ENCODE results near the gene F10. TPM values are rescaled to one million over a fixed set of nuclear protein-coding genes. Genes with fewer than 3 reads are reported as not detected.
A peak's percentile ranks its signal among the peaks of the same experiment; 100 is the strongest.
"Not testable (repeated sequence)": the region's sequence is repeated elsewhere in the genome, so short reads cannot be mapped to it uniquely, and the experiment has no call there.

The F10 gene
- total and polyA plus RNA-seq, 4 donors = 3.2 to 19.9 (median 5.4) TPM

GRCh38 chr13:113078902-113079780 lies 43.5 kb upstream of the F10 start:
- DNase-seq (ENCODE audit: low read depth in 4 of 6, low spot score in 6 of 6) = peak in 2 of 6 donors; percentile 18 to 54

DNA sequence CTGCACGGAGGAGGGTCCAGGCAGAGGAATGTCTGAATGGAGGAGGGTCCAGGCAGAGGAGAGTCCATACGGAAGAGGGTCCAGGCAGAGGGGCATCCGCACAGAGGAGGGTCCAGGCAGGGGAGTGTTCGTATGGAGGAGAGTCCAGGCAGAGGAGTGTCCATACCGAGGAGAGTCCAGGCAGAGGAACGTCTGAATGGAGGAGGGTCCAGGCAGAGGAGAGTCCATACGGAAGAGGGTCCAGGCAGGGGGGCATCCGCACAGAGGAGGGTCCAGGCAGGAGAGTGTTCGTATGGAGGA lies 42.9 kb upstream of the F10 start:
- peaks cover 90% of the 10 kb centered on the region for H3K36me3 ChIP-seq (ENCODE audit: control insufficient read depth, insufficient read depth, low read length)
- WGBS (ENCODE audit: insufficient coverage) = 63% methylated on average over 5 of the region's 9 CpGs
- not testable (repeated sequence) for H3K9me3 ChIP-seq (ENCODE audit: control insufficient read depth, insufficient read depth, low read length); DNase-seq (ENCODE audit: low read depth in 4 of 6, low spot score in 6 of 6); H3K4me3 ChIP-seq (ENCODE audit: low read depth, low read length); H3K27me3 ChIP-seq (ENCODE audit: control insufficient read depth, insufficient read depth, low read length); H3K27ac ChIP-seq (ENCODE audit: low read depth, low read length)
- peaks cover 27% of the 10 kb centered on the region for H3K4me1 ChIP-seq (ENCODE audit: control insufficient read depth, insufficient read depth, low read length)

More at GRCh38 chr13:113078902-113079780, 43.5 kb upstream of the F10 start:
- WGBS (ENCODE audit: insufficient coverage) = 79% methylated on average over 23 of the region's 27 CpGs
- H3K27me3 ChIP-seq (ENCODE audit: control insufficient read depth, insufficient read depth, low read length) = no peaks in the 10 kb centered on the region
- H3K4me1 ChIP-seq (ENCODE audit: control insufficient read depth, insufficient read depth, low read length) = peaks cover 27% of the 10 kb centered on the region
- no peak overlapping the region for H3K4me3 ChIP-seq (ENCODE audit: low read depth, low read length)
- no peak overlapping the region for H3K27ac ChIP-seq (ENCODE audit: low read depth, low read length)
- peaks cover 92% of the 10 kb centered on the region for H3K36me3 ChIP-seq (ENCODE audit: control insufficient read depth, insufficient read depth, low read length)
- no peaks in the 10 kb centered on the region for H3K9me3 ChIP-seq (ENCODE audit: control insufficient read depth, insufficient read depth, low read length)

DNA sequence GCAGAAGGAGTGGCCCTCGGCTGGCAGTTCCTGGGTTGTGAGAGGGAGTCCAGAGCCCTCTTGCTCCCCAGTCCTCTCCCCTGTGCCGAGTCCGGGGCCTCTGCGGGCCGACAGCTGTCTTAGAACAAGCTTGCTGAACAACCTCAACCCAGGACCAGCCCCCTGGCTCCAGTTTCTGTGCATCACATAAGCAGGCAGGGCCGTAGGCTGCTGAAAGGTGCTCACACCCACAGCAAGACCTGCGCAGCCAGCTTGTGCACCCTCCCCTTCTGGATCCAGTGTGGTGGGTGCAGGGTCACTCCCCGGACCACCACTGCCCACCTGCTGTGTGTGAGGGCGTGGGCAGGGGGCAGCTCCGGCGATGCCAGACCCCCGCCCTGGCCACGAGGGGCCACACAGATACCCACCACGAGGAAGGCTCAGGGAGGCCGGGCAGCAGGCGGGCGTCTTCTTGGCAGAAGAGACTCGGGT lies 42.2 kb upstream of the F10 start:
- Histone ChIP-seq H3K4me3 (ENCODE audit: low read depth, low read length) (no peak overlapping the region), H3K27ac (ENCODE audit: low read depth, low read length) (no peak overlapping the region), H3K9me3 (ENCODE audit: control insufficient read depth, insufficient read depth, low read length) (no peaks in the 10 kb centered on the region), H3K27me3 (ENCODE audit: control insufficient read depth, insufficient read depth, low read length) (no peaks in the 10 kb centered on the region), H3K36me3 (ENCODE audit: control insufficient read depth, insufficient read depth, low read length) (peaks cover 90% of the 10 kb centered on the region), H3K4me1 (ENCODE audit: control insufficient read depth, insufficient read depth, low read length) (peaks cover 27% of the 10 kb centered on the region)
- DNase-seq (ENCODE audit: low read depth in 4 of 6, low spot score in 6 of 6) = no peak
- WGBS (ENCODE audit: insufficient coverage) = 86% methylated on average over 18 of the region's 18 CpGs

GRCh38 chr13:113080901-113081521 lies 41.6 kb upstream of the F10 start:
- H3K4me3 ChIP-seq (ENCODE audit: low read depth, low read length) = no peak overlapping the region
- DNase-seq (ENCODE audit: low read depth in 4 of 6, low spot score in 6 of 6) = no peak
- 82% methylated on average over 21 of the region's 25 CpGs for WGBS (ENCODE audit: insufficient coverage)
- H3K9me3 ChIP-seq (ENCODE audit: control insufficient read depth, insufficient read depth, low read length) = no peaks in the 10 kb centered on the region
- no peak overlapping the region for H3K27ac ChIP-seq (ENCODE audit: low read depth, low read length)
- peaks cover 27% of the 10 kb centered on the region for H3K4me1 ChIP-seq (ENCODE audit: control insufficient read depth, insufficient read depth, low read length)
- peaks cover 90% of the 10 kb centered on the region for H3K36me3 ChIP-seq (ENCODE audit: control insufficient read depth, insufficient read depth, low read length)
- no peaks in the 10 kb centered on the region for H3K27me3 ChIP-seq (ENCODE audit: control insufficient read depth, insufficient read depth, low read length)

- Histone ChIP-seq H3K27me3 (ENCODE audit: control insufficient read depth, insufficient read depth, low read length) (no peaks in the 10 kb centered on the region), H3K27ac (ENCODE audit: low read depth, low read length) (no peak overlapping the region), H3K9me3 (ENCODE audit: control insufficient read depth, insufficient read depth, low read length) (no peaks in the 10 kb centered on the region), H3K36me3 (ENCODE audit: control insufficient read depth, insufficient read depth, low read length) (peaks cover 91% of the 10 kb centered on the region), H3K4me1 (ENCODE audit: control insufficient read depth, insufficient read depth, low read length) (peaks cover 27% of the 10 kb centered on the region), H3K4me3 (ENCODE audit: low read depth, low read length) (no peak overlapping the region)
- WGBS (ENCODE audit: insufficient coverage) = 87% methylated on average over 19 of the region's 26 CpGs
- no peak for DNase-seq (ENCODE audit: low read depth in 4 of 6, low spot score in 6 of 6)
Measured at GRCh38 chr13:113082198-113083021, 40.2 kb upstream of the F10 start.

DNA sequence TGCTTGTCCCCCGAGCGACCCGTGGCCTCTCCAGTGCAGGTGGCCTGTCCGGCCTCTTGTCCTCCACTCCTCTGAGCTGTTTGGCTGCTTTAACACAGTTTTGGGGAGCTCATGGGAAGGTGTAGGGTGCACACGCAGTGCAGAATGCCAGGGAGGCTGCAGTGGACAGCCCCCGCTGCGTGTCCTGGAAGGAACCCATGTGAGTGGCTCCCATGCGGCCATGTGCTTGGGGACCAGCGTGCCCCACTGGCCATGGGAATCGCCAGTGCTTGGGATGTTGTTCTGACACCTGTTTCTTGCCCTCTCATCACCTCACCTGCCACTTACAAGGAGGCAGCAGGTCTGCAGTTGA lies 39.6 kb upstream of the F10 start:
- no peak for DNase-seq (ENCODE audit: low read depth in 4 of 6, low spot score in 6 of 6)
- H3K27ac ChIP-seq (ENCODE audit: low read depth, low read length) = no peak overlapping the region

GRCh38 chr13:113083402-113084061 lies 39.1 kb upstream of the F10 start:
- Histone ChIP-seq H3K27me3 (ENCODE audit: control insufficient read depth, insufficient read depth, low read length) (no peaks in the 10 kb centered on the region), H3K4me3 (ENCODE audit: low read depth, low read length) (no peak overlapping the region), H3K4me1 (ENCODE audit: control insufficient read depth, insufficient read depth, low read length) (peaks cover 21% of the 10 kb centered on the region), H3K36me3 (ENCODE audit: control insufficient read depth, insufficient read depth, low read length) (peaks cover 91% of the 10 kb centered on the region), H3K9me3 (ENCODE audit: control insufficient read depth, insufficient read depth, low read length) (no peaks in the 10 kb centered on the region), H3K27ac (ENCODE audit: low read depth, low read length) (no peak overlapping the region)
- DNase-seq (ENCODE audit: low read depth in 4 of 6, low spot score in 6 of 6) = peak in 2 of 6 donors; percentile 18 to 70
- 50% methylated on average over 14 of the region's 18 CpGs for WGBS (ENCODE audit: insufficient coverage)

More for the DNA sequence above, 39.6 kb upstream of the F10 start:
- H3K4me1 ChIP-seq (ENCODE audit: control insufficient read depth, insufficient read depth, low read length) = peaks cover 27% of the 10 kb centered on the region
- no peak overlapping the region for H3K4me3 ChIP-seq (ENCODE audit: low read depth, low read length)
- peaks cover 91% of the 10 kb centered on the region for H3K36me3 ChIP-seq (ENCODE audit: control insufficient read depth, insufficient read depth, low read length)
- no peaks in the 10 kb centered on the region for H3K27me3 ChIP-seq (ENCODE audit: control insufficient read depth, insufficient read depth, low read length)
- no peaks in the 10 kb centered on the region for H3K9me3 ChIP-seq (ENCODE audit: control insufficient read depth, insufficient read depth, low read length)
- 96% methylated on average over 10 of the region's 10 CpGs for WGBS (ENCODE audit: insufficient coverage)

DNA sequence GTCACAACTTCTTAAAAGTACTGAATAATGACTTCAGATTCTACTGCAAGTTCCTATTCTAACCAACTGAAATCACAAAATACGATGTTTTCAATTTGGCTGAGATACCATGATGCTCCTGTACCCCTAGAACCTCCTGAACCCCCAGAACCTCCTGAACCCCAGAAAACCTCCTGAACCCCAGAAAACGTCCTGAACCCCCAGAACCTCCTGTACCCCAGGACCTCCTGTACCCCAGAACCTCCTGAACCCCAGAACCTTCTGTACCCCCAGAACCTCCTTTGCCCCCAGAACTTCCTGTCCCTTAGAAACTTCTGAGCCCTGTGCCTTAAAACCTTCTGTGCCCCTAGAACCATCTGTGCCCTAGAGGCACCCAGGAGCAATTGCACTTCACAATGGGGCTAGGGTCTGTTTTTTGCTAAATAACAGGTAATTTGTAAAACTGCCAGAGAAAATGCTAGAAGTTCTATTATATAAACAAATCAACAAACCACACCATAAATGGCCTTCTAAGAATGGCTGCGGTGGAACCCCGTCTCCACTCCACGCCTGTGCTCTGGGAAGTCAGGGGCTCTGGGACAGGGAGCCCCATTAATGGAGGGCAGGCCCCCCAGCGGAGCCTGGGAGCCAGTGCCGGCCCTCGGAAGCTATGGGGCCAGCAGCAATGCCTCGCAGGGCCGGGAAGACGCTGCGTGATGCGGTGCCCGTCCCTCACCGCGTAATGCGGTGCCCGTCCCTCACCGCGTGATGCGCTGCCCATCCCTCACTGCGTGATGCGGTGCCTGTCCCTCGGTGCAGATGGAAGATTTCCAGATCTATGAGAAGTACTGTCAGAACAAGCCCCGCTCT lies 38.3 kb upstream of the F10 start:
- H3K9me3 ChIP-seq (ENCODE audit: control insufficient read depth, insufficient read depth, low read length) = no peaks in the 10 kb centered on the region
- peaks cover 14% of the 10 kb centered on the region for H3K4me1 ChIP-seq (ENCODE audit: control insufficient read depth, insufficient read depth, low read length)
- no peak for DNase-seq (ENCODE audit: low read depth in 4 of 6, low spot score in 6 of 6)
- WGBS (ENCODE audit: insufficient coverage) = 94% methylated on average over 24 of the region's 25 CpGs
- no peaks in the 10 kb centered on the region for H3K27me3 ChIP-seq (ENCODE audit: control insufficient read depth, insufficient read depth, low read length)
- peaks cover 91% of the 10 kb centered on the region for H3K36me3 ChIP-seq (ENCODE audit: control insufficient read depth, insufficient read depth, low read length)
- H3K4me3 ChIP-seq (ENCODE audit: low read depth, low read length) = no peak overlapping the region
- no peak overlapping the region for H3K27ac ChIP-seq (ENCODE audit: low read depth, low read length)

Data from spinal cord (tissue), 10 donors.